ENCODE measurements around the gene STEAP1B. TPM values are rescaled to one million over a fixed set of nuclear protein-coding genes. Genes with fewer than 3 reads are reported as not detected.

The STEAP1B gene
- total and polyA plus RNA-seq, 2 experiments from 2014 or later, result 27.7 to 31.6 TPM

DNA sequence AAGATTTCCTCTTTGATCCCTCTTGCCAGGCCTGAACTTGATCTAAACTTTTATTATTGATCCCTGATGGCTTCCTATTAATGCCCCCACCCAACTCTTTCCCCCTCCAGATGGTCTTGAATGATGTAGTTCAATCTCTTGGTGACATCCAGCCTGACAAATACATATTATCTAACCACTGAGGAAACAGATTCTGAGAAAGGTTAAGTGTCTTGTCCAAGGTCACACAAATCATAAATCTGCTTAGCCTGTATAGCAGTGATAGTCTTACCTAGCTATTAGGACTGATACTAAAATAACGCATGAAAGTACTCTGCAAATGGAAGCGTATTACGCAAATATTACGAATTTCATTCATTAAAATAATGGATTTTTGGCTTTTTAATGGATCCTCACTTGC, 22.7 kb downstream of the STEAP1B start:
- in situ Hi-C loops (cut with MboI), result no loop called here
- no peak overlapping the region for H3K4me3 ChIP-seq
- no peaks in the 10 kb centered on the region for H4K20me1 ChIP-seq (ENCODE audit: insufficient read depth)
- H3K4me2 ChIP-seq (ENCODE audit: unreplicated experiment), result no peak overlapping the region
- peaks cover 10% of the 10 kb centered on the region for H3K4me1 ChIP-seq (ENCODE audit: insufficient read depth)
- TF ChIP-seq EZH2 (IDR thresholded peaks at IDR 0.05; ENCODE audit: insufficient read depth, poor library complexity, severe bottlenecking) (no peak), EZH2phosphoT487 (IDR thresholded peaks at IDR 0.05; ENCODE audit: insufficient read depth, low read depth) (no peak)
- H3K79me2 ChIP-seq (ENCODE audit: insufficient read depth), result no peaks in the 10 kb centered on the region
- no peak for DNase-seq
- no peaks in the 10 kb centered on the region for H3K9me2 ChIP-seq (ENCODE audit: insufficient read depth)
- H3K9me3 ChIP-seq (ENCODE audit: low read depth), result no peaks in the 10 kb centered on the region
- H3K36me3 ChIP-seq (ENCODE audit: low read depth), result no peaks in the 10 kb centered on the region
- no peak overlapping the region for H3K9ac ChIP-seq
- no peak overlapping the region for H2AFZ ChIP-seq
- H3K27ac ChIP-seq, result no peak overlapping the region
- WGBS, 2 experiments (ENCODE audit: low coverage in 1 of 2, low lambda C conversion rate in 2 of 2, missing lambda C conversion rate in 2 of 2), result 98% methylated on average over 4 of the region's 4 CpGs
- H3K27me3 ChIP-seq (replicated peaks; ENCODE audit: insufficient read depth), result no peaks in the 10 kb centered on the region
- no peaks in the 10 kb centered on the region; the same call in 1 of the 2 replicates for H3F3A ChIP-seq (ENCODE audit: insufficient read depth)

DNA sequence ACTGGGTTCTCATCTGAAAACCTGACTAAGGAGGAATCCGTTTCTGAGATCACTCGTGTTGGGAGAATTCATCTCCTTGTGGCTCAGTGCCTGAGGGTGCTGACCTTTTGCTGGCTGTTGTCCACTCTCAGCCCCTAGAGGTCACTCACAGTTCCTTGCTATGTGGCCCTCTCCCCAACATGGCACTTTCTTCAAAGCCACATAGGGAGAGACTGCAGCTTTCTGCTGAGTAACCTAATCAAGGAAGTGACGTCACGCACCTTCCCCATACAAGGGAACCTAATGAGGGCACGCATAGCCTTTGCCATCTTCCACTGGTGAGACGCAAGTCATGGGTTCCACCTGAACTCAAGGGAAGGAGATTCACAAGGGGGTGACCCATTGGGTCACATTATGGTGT, 23.2 kb downstream of the STEAP1B start:
- Histone ChIP-seq H3K36me3 (ENCODE audit: low read depth) (no peaks in the 10 kb centered on the region), H3K79me2 (ENCODE audit: insufficient read depth) (no peaks in the 10 kb centered on the region), H3K9ac (no peak overlapping the region), H3K4me2 (ENCODE audit: unreplicated experiment) (no peak overlapping the region), H3K9me2 (ENCODE audit: insufficient read depth) (no peaks in the 10 kb centered on the region), H3F3A (ENCODE audit: insufficient read depth) (no peaks in the 10 kb centered on the region; the same call in 1 of the 2 replicates), H3K4me1 (ENCODE audit: insufficient read depth) (peaks cover 6% of the 10 kb centered on the region), H3K27ac (no peak overlapping the region), H3K27me3 (replicated peaks; ENCODE audit: insufficient read depth) (no peaks in the 10 kb centered on the region), H3K9me3 (ENCODE audit: low read depth) (no peaks in the 10 kb centered on the region), H4K20me1 (ENCODE audit: insufficient read depth) (no peaks in the 10 kb centered on the region), H3K4me3 (no peak overlapping the region), H2AFZ (no peak overlapping the region)
- WGBS, 2 experiments (ENCODE audit: low coverage in 1 of 2, low lambda C conversion rate in 2 of 2, missing lambda C conversion rate in 2 of 2), result 79% methylated on average over 6 of the region's 6 CpGs
- no peak for DNase-seq
- TF ChIP-seq EZH2phosphoT487 (IDR thresholded peaks at IDR 0.05; ENCODE audit: insufficient read depth, low read depth), result no peak
- TF ChIP-seq EZH2 (IDR thresholded peaks at IDR 0.05; ENCODE audit: insufficient read depth, poor library complexity, severe bottlenecking), result no peak
- in situ Hi-C loops (cut with MboI), result no loop called here

GRCh38 chr7:22474645-22475044, 25.3 kb downstream of the STEAP1B start:
- Histone ChIP-seq H3K27me3 (replicated peaks; ENCODE audit: insufficient read depth) (no peaks in the 10 kb centered on the region), H3K36me3 (ENCODE audit: low read depth) (no peaks in the 10 kb centered on the region), H3K9me3 (ENCODE audit: low read depth) (no peaks in the 10 kb centered on the region), H3K4me2 (ENCODE audit: unreplicated experiment) (no peak overlapping the region), H3K27ac (no peak overlapping the region), H3K4me1 (ENCODE audit: insufficient read depth) (no peaks in the 10 kb centered on the region), H3K4me3 (no peak overlapping the region), H2AFZ (no peak overlapping the region), H3K79me2 (ENCODE audit: insufficient read depth) (no peaks in the 10 kb centered on the region), H3K9me2 (ENCODE audit: insufficient read depth) (no peaks in the 10 kb centered on the region), H4K20me1 (ENCODE audit: insufficient read depth) (no peaks in the 10 kb centered on the region), H3F3A (ENCODE audit: insufficient read depth) (no peaks in the 10 kb centered on the region), H3K9ac (no peak overlapping the region)
- in situ Hi-C loops (cut with MboI), result no loop called here
- TF ChIP-seq EZH2 (IDR thresholded peaks at IDR 0.05; ENCODE audit: insufficient read depth, poor library complexity, severe bottlenecking) (no peak), EZH2phosphoT487 (IDR thresholded peaks at IDR 0.05; ENCODE audit: insufficient read depth, low read depth) (no peak)
- DNase-seq, result peak; percentile 17
- 51 to 69% methylated on average over 2 of the region's 2 CpGs for WGBS, 2 experiments (ENCODE audit: low coverage in 1 of 2, low lambda C conversion rate in 2 of 2, missing lambda C conversion rate in 2 of 2)

DNA sequence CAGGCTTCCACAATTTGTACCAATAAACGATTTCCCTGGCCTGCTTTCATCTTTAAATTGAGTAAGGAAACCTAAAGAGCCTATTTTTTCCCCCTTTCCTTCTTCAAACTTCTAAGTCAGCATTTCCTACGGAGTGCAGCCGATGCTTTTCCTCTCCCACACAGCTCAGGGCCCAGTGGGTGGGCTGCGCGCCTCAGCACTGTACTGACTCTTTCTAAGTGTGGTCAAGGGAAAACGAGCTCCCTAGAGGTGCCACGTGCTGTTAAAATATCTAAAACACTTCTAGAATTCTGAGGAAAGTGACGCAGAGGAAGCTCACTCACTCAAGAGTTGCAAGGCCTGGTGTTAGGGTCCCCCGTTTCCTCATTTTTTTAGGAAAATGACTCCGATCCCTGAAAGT, 29.0 kb downstream of the STEAP1B start:
- Histone ChIP-seq H3K4me1 (ENCODE audit: insufficient read depth) (no peaks in the 10 kb centered on the region), H4K20me1 (ENCODE audit: insufficient read depth) (no peaks in the 10 kb centered on the region), H3K4me3 (no peak overlapping the region), H2AFZ (no peak overlapping the region), H3K9me3 (ENCODE audit: low read depth) (no peaks in the 10 kb centered on the region), H3K4me2 (ENCODE audit: unreplicated experiment) (no peak overlapping the region), H3K9me2 (ENCODE audit: insufficient read depth) (no peaks in the 10 kb centered on the region), H3K27ac (no peak overlapping the region), H3K79me2 (ENCODE audit: insufficient read depth) (no peaks in the 10 kb centered on the region), H3K9ac (no peak overlapping the region), H3K36me3 (ENCODE audit: low read depth) (no peaks in the 10 kb centered on the region), H3F3A (ENCODE audit: insufficient read depth) (no peaks in the 10 kb centered on the region), H3K27me3 (replicated peaks; ENCODE audit: insufficient read depth) (no peaks in the 10 kb centered on the region)
- TF ChIP-seq EZH2 (IDR thresholded peaks at IDR 0.05; ENCODE audit: insufficient read depth, poor library complexity, severe bottlenecking), result no peak
- TF ChIP-seq EZH2phosphoT487 (IDR thresholded peaks at IDR 0.05; ENCODE audit: insufficient read depth, low read depth), result no peak
- DNase-seq, result no peak
- 62 to 68% methylated on average over 10 of the region's 10 CpGs for WGBS, 2 experiments (ENCODE audit: low coverage in 1 of 2, low lambda C conversion rate in 2 of 2, missing lambda C conversion rate in 2 of 2)
- in situ Hi-C loops (cut with MboI), result no loop called here

All from GM23248 (cell line).